SK-N-SH treated with all-trans-retinoic acid at 6 μM for 48 hours (cell line): Measurements from ENCODE around the gene JARID2.
A peak's percentile ranks its signal among the peaks of the same experiment; 100 is the strongest.

Experiments
- ATAC-seq: fragments of 200-7000 bp; cut with Tn5 transposase; 3 replicates; pipeline ENCODE4 v1.9.1; 2020; ENCODE audit warnings: mild to moderate bottlenecking, moderate library complexity
- CREB5 ChIP-seq: fragments of 250-450 bp; sonication (Bioruptor Pico); IDR thresholded peaks from 2 replicates; pipeline ENCODE4 v1.5.1; 2020; ENCODE audit warnings: low read depth, mild to moderate bottlenecking, moderate library complexity
- CSDC2 ChIP-seq: fragments of 250-450 bp; sonication (Bioruptor Pico); IDR thresholded peaks from 2 replicates; pipeline ENCODE4 v1.5.0; 2020; ENCODE audit warnings: mild to moderate bottlenecking, moderate library complexity
- CSRNP3 ChIP-seq: fragments of 250-450 bp; sonication (Bioruptor Pico); IDR thresholded peaks from 2 replicates; pipeline ENCODE4 v1.5.1; 2021; ENCODE audit warnings: mild to moderate bottlenecking, moderate library complexity
- ESRRG ChIP-seq: fragments of 250-450 bp; sonication (Bioruptor Pico); IDR thresholded peaks from 2 replicates; pipeline ENCODE4 v1.6.1; 2021; ENCODE audit warnings: mild to moderate bottlenecking
- GLIS3 ChIP-seq: fragments of 250-450 bp; sonication (Bioruptor Pico); IDR thresholded peaks from 2 replicates; pipeline ENCODE4 v1.5.0; 2020; ENCODE audit warnings: mild to moderate bottlenecking, moderate library complexity
- ISL1 ChIP-seq: fragments of 250-450 bp; sonication (Bioruptor Pico); IDR thresholded peaks from 2 replicates; pipeline ENCODE4 v2.1.2; 2022; ENCODE audit warnings: mild to moderate bottlenecking, moderate library complexity
- OSR1 ChIP-seq: fragments of 250-450 bp; sonication (Bioruptor Pico); IDR thresholded peaks from 2 replicates; pipeline ENCODE4 v1.8.0; 2022; ENCODE audit warnings: moderate library complexity, mild to moderate bottlenecking, inconsistent platforms
- PATZ1 ChIP-seq: fragments of 250-450 bp; sonication (Bioruptor Pico); IDR thresholded peaks from 2 replicates; pipeline ENCODE4 v1.8.0; 2020; ENCODE audit warnings: mild to moderate bottlenecking, moderate library complexity, borderline replicate concordance
- PPARA ChIP-seq: fragments of 250-450 bp; sonication (Bioruptor Pico); IDR thresholded peaks from 2 replicates; pipeline ENCODE4 v1.5.0; 2020; ENCODE audit warnings: mild to moderate bottlenecking, borderline replicate concordance
- RARB ChIP-seq: fragments of 250-450 bp; sonication (Bioruptor Pico); IDR thresholded peaks from 2 replicates; pipeline ENCODE4 v1.8.0; 2021; ENCODE audit warnings: mild to moderate bottlenecking, moderate library complexity
- SNAI2 ChIP-seq: fragments of 250-450 bp; sonication (Bioruptor Pico); IDR thresholded peaks from 2 replicates; pipeline ENCODE4 v1.5.0; 2020; ENCODE audit warnings: mild to moderate bottlenecking, moderate library complexity
- TCF4 ChIP-seq: fragments of 250-450 bp; sonication (Bioruptor Pico); IDR thresholded peaks from 2 replicates; pipeline ENCODE4 v1.8.0; 2021; ENCODE audit warnings: mild to moderate bottlenecking, moderate library complexity, borderline replicate concordance
- TSHZ2 ChIP-seq: fragments of 250-450 bp; sonication (Bioruptor Pico); IDR thresholded peaks from 2 replicates; pipeline ENCODE4 v1.5.0; 2020; ENCODE audit warnings: mild to moderate bottlenecking, moderate library complexity
- ZFP30 ChIP-seq: fragments of 450-650 bp; formaldehyde crosslinking; IDR thresholded peaks from 2 replicates; pipeline ENCODE4 v1.5.0; 2022; ENCODE audit warnings: mild to moderate bottlenecking, moderate library complexity
- ZNF565 ChIP-seq: fragments of 450-650 bp; formaldehyde crosslinking; conservative IDR thresholded peaks from 2 replicates; pipeline ENCODE4 v1.5.0; 2020; ENCODE audit warnings: low read depth, mild to moderate bottlenecking, moderate library complexity
- ZNF70 ChIP-seq: fragments of 450-650 bp; formaldehyde crosslinking; IDR thresholded peaks from 2 replicates; pipeline ENCODE4 v1.5.0; 2020; ENCODE audit warnings: mild to moderate bottlenecking, moderate library complexity

The JARID2 gene

GRCh38 chr6:15335385-15335784, 89.5 kb downstream of the JARID2 start:
- ATAC-seq: no peak
- TF ChIP-seq ZFP30 (CRISPR knock-in tag): no peak
- TF ChIP-seq, all 23 proteins: peak for 0

- TF ChIP-seq CSRNP3 (no peak), PPARA (CRISPR knock-in tag) (no peak), CREB5 (CRISPR knock-in tag) (no peak), OSR1 (CRISPR knock-in tag) (no peak), PATZ1 (no peak), CSDC2 (no peak), ESRRG (CRISPR knock-in tag) (no peak), ZNF565 (no peak), TCF4 (no peak), SNAI2 (no peak), ZNF70 (no peak)
- no peak for ATAC-seq
Observed at GRCh38 chr6:15335916-15336315, 90.0 kb downstream of the JARID2 start.

GRCh38 chr6:15336900-15337560, 91.2 kb downstream of the JARID2 start:
- ATAC-seq: peak; percentile 44; the same call in 1 of the 3 replicates
- no peak for TF ChIP-seq RARB
- TF ChIP-seq TSHZ2: peak; percentile 45; the same call in 1 of the 2 replicates
- TF ChIP-seq PATZ1: no peak
- peak; percentile 72 for TF ChIP-seq TCF4
- TF ChIP-seq, all 23 proteins: peak for 2

- no peak for ATAC-seq
- TF ChIP-seq ISL1 (CRISPR knock-in tag) (no peak), CREB5 (CRISPR knock-in tag) (no peak), PPARA (CRISPR knock-in tag) (no peak), PATZ1 (no peak), GLIS3 (no peak), RARB (no peak), TCF4 (no peak), OSR1 (CRISPR knock-in tag) (no peak)
Observed at GRCh38 chr6:15337582-15337981, 91.7 kb downstream of the JARID2 start.
